T follicular helper cell (primary cell): ENCODE data around the gene USP17L13.
"Not testable (repeated sequence)": the region's sequence is repeated elsewhere in the genome, so short reads cannot be mapped to it uniquely, and the experiment has no call there.

Source experiments
- DNase-seq: peaks from one replicate; pipeline ENCODE4 v3.0.0-alpha.2; 2020; ENCODE audit warnings: low read depth
- total RNA-seq, 2 experiments: gene quantifications; one replicate each; lab custom pipeline; 2026; lab: John Stamatoyannopoulos, UW

The USP17L13 gene
- total RNA-seq: 0 reads per million in 2 experiments

GRCh38 chr4:9224596-9224995, at the start of gene USP17L13:
Gene USP17L13, plus strand, starts transcription at chr4:9224896. Its CDS starts 0 bp downstream, at chr4:9224896.
- DNase-seq: not testable (repeated sequence)

- not testable (repeated sequence) for DNase-seq
These were observed 14.3 kb upstream of the USP17L13 start, which contains the start of gene USP17L10 for GRCh38 chr4:9210357-9210756. Gene USP17L10, plus strand, starts transcription at chr4:9210657. Its CDS starts 0 bp downstream, at chr4:9210657.

GRCh38 chr4:9214701-9215100, 10.0 kb upstream of the USP17L13 start:
- not testable (repeated sequence) for DNase-seq

- not testable (repeated sequence) for DNase-seq
These were observed 9.6 kb upstream of the USP17L13 start, which contains the start of gene USP17L11 for GRCh38 chr4:9215105-9215504. Gene USP17L11, plus strand, starts transcription at chr4:9215405. Its CDS starts 0 bp downstream, at chr4:9215405.

- not testable (repeated sequence) for DNase-seq
These were observed 4.8 kb upstream of the USP17L13 start, which contains the start of gene USP17L12 for GRCh38 chr4:9219852-9220251. Gene USP17L12, plus strand, starts transcription at chr4:9220152. Its CDS starts 0 bp downstream, at chr4:9220152.

- DNase-seq: not testable (repeated sequence)
These were observed 5.6 kb downstream of the USP17L13 start for GRCh38 chr4:9230249-9230648.

- not testable (repeated sequence) for DNase-seq
These were observed 9.4 kb downstream of the USP17L13 start, which contains the start of gene USP17L15 for GRCh38 chr4:9234085-9234484. Gene USP17L15, plus strand, starts transcription at chr4:9234385. Its CDS starts 0 bp downstream, at chr4:9234385.

- DNase-seq: not testable (repeated sequence)
These were observed 13.8 kb downstream of the USP17L13 start for GRCh38 chr4:9238461-9238860.

GRCh38 chr4:9243579-9243978, 18.9 kb downstream of the USP17L13 start, which contains the start of gene USP17L17:
Gene USP17L17, plus strand, starts transcription at chr4:9243879. Its CDS starts 0 bp downstream, at chr4:9243879.
- DNase-seq: not testable (repeated sequence)

- not testable (repeated sequence) for DNase-seq
These were observed 23.4 kb downstream of the USP17L13 start, which contains the start of gene USP17L18 for GRCh38 chr4:9247953-9248680. Gene USP17L18, plus strand, starts transcription at chr4:9248630. Its CDS starts 0 bp downstream, at chr4:9248630.

GRCh38 chr4:9253078-9253477, 28.4 kb downstream of the USP17L13 start, which contains the start of gene USP17L19:
Gene USP17L19, plus strand, starts transcription at chr4:9253378. Its CDS starts 0 bp downstream, at chr4:9253378.
- DNase-seq: not testable (repeated sequence)

GRCh38 chr4:9257824-9258223, 33.1 kb downstream of the USP17L13 start, which contains the start of gene USP17L20:
Gene USP17L20, plus strand, starts transcription at chr4:9258124. Its CDS starts 0 bp downstream, at chr4:9258124.
- DNase-seq: not testable (repeated sequence)

GRCh38 chr4:9262572-9262971, 37.9 kb downstream of the USP17L13 start, which contains the start of gene USP17L21:
Gene USP17L21, plus strand, starts transcription at chr4:9262872. Its CDS starts 0 bp downstream, at chr4:9262872.
- not testable (repeated sequence) for DNase-seq

- DNase-seq: not testable (repeated sequence)
These were observed 42.6 kb downstream of the USP17L13 start, which contains the start of gene USP17L22 for GRCh38 chr4:9267319-9267718. Gene USP17L22, plus strand, starts transcription at chr4:9267619. Its CDS starts 0 bp downstream, at chr4:9267619.

GRCh38 chr4:9271719-9272118, 47.0 kb downstream of the USP17L13 start:
- DNase-seq: not testable (repeated sequence)
